HG03064 (cell line): ENCODE results near the gene EPN2.

Experiments used
- ATAC-seq: cut with Tn5 transposase; IDR thresholded peaks from one replicate; pipeline ENCODE4 v1.9.1; 2021; ENCODE audit warnings: low read depth; ENCODE audit not compliant: unreplicated experiment

The EPN2 gene

DNA sequence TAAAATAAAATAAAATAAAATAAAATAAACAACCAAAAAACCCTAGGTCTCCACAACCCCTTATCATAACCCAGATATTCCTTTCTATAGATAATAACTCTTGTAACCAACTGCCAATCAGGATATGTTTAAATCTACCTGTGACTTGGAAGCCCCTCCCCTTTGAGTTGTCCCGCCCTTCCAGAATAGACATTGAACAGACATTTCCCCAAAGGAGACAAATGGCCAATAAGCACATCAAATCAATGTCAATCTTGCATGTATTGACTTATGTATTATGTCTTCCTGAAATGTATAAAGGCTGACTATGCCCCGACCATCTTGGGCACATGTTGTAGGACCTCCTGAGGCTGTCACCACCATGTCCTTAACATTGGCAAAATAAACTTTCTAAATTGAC is 139.6 kb downstream of the EPN2 start:
- ATAC-seq: no peak

DNA sequence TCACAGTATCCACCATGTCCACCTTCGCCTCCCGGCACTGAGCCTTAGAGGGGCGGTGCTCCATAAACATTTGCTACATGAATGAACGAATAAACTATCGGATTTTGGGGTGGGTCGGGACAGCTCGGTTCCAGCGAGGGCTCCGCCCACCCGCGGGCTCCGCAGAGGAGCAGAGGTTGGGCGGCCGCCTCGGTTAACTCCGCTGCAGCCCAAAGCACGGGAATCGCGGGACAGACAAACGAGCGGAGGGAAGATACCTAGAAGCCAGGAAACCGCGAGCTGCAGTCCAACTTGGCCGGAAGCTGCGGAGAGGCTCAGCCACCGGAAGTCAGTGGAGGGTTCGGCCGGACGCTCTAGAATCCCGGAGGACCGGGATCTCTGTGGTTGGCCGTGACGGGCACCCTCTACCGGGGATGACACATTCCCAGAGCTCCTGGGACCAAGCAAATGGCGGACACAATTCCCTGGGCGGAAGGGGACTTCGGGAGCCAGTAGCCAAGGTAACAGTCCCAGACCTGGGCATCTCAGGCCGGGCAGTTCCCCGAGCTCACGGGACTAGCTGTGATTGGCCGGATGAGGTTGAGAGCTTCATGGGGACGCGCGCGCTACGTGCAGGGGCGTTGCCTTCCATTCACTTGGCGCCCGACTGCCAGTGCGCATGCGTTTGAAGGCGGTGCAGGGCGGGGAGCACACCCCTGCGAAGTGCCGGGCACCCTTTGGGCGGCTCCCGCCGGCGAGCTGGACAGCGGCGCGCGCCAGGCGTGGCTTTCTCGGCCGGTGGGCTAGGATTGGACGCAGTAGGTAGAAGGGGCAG is 140.6 kb downstream of the EPN2 start:
- peak; percentile 90 for ATAC-seq

DNA sequence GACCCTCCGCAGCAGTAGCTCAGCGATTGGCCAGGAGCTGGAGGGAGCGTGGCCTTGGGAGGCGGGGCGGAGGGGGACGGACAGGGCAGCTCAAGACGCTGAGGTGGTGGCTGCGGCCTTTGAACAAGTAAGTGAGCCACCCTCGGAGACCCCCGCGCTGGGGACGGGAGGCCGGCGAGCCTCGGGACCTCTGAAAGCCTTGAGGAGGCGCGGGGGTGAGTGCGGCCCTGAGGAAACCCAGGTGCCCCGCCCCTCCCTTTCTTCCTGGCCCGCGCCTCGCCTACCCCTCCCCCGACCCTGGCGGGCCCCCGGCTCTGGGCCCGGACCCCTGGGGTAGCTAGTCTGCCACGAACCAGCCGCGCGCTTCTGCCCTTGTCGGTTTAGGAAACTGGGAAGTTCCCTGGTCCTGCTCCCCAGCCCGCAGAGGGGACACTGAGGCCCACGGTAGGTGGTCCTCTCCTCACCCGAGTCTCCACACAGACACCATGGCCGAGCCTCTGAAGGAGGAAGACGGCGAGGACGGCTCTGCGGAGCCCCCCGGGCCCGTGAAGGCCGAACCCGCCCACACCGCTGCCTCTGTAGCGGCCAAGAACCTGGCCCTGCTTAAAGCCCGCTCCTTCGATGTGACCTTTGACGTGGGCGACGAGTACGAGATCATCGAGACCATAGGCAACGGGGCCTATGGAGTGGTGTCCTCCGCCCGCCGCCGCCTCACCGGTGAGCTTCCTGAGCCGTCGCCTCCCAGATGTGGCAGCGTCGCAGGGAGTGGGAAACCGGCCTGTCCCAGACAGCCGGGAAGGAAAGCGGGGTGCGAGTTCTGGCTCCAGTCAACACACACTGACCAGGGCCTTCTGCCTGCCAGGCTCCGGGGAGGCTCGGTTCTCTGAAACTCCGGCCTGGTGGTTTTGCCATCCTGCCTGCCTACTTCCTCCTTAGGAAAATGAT is 141.5 kb downstream of the EPN2 start, which contains the start of gene MAPK7:
Gene MAPK7 (plus strand): TSS at position 83 of the 945 bp plus-strand sequence. CDS start 403 bp downstream, at position 486.
- peak; percentile 9 for ATAC-seq

DNA sequence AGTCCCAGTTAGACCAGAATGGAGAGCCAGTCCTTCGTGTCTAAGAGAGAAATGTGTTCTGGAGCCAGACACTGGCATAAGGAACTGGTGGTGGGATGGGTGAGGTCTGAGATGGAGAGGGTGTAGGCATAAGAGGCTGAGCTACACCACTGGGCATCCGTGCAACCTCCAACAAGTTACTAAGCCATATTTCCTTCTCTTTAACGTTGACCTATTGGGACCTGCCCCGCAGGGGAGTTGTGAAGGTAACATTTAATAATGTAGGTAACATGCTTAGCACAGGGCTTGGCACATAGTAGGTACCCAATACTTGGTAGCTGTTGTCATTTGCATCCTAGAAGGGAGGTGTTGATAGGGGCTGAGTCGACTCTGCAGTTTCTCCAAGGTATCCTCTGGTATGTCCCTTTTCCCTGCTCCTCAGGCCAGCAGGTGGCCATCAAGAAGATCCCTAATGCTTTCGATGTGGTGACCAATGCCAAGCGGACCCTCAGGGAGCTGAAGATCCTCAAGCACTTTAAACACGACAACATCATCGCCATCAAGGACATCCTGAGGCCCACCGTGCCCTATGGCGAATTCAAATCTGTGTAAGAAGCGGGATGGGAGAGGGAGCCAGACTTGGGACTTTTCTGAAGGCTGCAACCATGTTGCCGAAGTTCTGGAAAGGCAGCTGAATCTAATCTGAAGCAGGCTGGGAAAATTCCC is 142.3 kb downstream of the EPN2 start:
- ATAC-seq: no peak

DNA sequence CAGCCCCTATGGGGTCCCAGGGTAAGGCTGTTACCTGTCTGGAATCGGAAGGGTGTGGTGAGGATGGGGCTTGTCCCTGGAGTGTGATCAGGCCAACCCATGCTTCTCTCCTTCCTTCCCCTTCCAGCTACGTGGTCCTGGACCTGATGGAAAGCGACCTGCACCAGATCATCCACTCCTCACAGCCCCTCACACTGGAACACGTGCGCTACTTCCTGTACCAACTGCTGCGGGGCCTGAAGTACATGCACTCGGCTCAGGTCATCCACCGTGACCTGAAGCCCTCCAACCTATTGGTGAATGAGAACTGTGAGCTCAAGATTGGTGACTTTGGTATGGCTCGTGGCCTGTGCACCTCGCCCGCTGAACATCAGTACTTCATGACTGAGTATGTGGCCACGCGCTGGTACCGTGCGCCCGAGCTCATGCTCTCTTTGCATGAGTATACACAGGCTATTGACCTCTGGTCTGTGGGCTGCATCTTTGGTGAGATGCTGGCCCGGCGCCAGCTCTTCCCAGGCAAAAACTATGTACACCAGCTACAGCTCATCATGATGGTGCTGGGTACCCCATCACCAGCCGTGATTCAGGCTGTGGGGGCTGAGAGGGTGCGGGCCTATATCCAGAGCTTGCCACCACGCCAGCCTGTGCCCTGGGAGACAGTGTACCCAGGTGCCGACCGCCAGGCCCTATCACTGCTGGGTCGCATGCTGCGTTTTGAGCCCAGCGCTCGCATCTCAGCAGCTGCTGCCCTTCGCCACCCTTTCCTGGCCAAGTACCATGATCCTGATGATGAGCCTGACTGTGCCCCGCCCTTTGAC is 143.5 kb downstream of the EPN2 start:
- no peak for ATAC-seq

DNA sequence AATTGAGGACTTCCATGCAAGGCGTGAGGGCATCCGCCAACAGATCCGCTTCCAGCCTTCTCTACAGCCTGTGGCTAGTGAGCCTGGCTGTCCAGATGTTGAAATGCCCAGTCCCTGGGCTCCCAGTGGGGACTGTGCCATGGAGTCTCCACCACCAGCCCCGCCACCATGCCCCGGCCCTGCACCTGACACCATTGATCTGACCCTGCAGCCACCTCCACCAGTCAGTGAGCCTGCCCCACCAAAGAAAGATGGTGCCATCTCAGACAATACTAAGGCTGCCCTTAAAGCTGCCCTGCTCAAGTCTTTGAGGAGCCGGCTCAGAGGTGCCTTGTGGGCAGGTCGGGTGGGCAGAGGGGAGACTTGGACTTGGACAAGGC is 144.2 kb downstream of the EPN2 start:
- no peak for ATAC-seq

DNA sequence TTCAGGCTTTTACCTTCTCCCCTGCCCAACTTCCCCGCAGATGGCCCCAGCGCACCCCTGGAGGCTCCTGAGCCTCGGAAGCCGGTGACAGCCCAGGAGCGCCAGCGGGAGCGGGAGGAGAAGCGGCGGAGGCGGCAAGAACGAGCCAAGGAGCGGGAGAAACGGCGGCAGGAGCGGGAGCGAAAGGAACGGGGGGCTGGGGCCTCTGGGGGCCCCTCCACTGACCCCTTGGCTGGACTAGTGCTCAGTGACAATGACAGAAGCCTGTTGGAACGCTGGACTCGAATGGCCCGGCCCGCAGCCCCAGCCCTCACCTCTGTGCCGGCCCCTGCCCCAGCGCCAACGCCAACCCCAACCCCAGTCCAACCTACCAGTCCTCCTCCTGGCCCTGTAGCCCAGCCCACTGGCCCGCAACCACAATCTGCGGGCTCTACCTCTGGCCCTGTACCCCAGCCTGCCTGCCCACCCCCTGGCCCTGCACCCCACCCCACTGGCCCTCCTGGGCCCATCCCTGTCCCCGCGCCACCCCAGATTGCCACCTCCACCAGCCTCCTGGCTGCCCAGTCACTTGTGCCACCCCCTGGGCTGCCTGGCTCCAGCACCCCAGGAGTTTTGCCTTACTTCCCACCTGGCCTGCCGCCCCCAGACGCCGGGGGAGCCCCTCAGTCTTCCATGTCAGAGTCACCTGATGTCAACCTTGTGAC is 144.7 kb downstream of the EPN2 start:
- ATAC-seq: no peak

DNA sequence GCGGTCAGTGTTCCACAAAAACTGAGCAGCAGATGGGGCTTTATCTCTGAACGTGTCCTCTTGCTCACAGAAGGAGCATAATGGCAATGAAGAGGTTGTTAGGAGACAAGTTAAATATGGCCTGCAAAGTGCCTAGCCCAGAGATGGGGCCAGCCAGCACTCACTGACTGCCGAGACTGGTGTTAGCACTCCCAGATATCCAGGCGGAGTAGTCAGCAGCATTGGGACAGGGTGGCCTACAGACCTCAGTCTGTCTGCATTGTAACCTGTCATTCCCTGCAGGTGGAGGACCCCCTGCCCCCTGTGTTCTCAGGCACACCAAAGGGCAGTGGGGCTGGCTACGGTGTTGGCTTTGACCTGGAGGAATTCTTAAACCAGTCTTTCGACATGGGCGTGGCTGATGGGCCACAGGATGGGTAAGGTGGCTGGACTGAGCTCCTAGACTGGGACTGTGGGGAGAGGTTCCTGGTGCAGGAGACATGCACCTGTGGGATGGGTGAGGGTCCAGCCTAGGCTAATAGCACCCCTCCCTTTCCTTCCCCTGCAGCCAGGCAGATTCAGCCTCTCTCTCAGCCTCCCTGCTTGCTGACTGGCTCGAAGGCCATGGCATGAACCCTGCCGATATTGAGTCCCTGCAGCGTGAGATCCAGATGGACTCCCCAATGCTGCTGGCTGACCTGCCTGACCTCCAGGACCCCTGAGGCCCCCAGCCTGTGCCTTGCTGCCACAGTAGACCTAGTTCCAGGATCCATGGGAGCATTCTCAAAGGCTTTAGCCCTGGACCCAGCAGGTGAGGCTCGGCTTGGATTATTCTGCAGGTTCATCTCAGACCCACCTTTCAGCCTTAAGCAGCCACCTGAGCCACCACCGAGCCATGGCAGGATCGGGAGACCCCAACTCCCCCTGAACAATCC is 145.6 kb downstream of the EPN2 start:
- no peak for ATAC-seq

DNA sequence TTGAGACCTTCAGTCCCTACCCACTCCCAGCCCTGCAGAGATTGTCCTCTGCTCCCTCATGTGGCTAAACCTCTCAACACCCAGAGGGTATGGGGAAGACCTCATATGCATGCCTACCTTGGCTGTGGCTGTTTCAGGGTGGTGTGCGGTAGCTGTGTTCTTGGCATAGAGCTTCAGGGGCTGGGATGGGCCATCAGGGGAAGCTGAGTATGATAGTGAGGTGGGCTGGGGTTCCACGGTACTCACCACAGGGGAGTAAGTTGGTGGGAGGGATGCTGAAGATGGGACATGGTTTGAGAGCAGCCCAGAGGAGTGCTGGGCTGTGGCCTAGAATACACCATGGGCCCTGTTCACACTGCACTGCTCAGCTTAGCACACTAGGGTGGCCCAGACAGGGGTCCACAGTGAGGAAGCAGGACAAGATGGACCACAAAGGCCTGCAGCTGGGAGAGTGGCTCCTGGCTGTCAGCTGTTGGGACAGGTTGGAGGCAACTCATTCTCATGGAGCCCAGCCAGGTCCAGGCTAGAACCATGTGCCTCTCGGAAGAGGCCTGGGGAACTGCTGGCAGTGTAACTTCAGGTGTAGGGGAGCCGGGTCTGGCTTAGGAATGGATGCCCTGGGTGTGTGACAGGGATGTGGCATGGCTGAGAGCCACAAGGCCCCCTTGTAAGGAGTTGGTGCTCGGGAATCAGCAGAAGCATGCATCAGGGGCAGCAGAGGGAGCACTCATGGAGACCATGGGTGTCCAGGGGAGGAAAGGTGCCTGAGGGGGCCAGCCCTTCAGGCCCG is 146.7 kb downstream of the EPN2 start:
- ATAC-seq: no peak

DNA sequence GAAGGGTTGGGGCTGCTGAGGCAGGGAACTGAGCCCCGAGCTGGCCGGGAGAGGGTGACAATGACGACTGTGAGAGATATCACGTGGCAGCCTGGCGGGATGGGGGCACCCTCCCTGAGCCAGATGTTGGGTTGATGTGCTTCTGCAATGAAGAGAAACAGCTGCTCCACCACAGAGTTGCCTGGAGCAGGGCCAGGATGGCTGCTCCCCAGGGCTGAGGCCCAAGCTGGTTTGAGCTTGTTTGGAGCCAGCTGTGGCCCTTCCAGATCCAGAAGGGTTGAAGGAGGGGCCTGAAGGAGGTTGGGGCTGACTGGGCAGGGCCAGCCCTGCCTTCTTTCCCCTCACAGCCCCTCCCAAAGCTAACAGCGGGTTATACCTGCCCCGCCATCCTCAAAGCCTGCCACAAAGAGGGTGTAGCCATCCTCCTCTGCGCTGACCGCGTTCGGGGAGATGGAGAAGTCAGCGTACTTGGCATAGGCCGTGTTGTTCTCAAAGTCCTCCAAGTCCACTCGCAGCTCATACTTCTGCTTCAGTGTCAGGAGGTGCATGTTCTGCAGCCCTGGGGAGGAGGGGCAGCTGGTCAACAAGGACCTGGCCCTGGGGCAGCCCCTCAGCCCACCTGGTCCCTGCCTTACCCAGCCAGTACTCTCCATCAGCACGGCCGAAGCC is 147.7 kb downstream of the EPN2 start:
- no peak for ATAC-seq

DNA sequence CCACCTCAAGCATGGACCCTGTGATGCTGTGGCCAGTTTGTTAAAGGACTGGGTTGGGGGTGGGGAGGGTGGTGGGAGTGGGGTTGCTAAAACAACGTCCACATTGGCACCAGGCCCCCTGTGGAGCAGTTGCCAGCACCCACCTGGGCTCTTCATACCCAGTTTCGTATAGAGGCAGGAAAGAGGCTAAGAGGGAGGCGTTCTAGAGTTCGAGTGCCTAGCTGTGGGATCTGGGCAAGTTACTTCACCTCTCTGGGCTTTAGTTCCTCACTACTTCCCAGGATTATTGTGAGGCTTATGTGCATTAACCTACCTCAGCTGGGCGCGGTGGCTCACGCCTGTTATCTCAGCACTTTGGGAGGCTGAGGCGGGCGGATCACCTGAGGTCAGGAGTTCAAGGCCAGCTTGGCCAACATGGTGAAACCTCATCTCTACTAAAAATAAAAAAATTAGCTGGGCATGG is 148.4 kb downstream of the EPN2 start:
- ATAC-seq: no peak
